ENCODE results near the gene MT2A.
"Not testable (repeated sequence)": the region's sequence is repeated elsewhere in the genome, so short reads cannot be mapped to it uniquely, and the experiment has no call there.

MT2A gene

DNA sequence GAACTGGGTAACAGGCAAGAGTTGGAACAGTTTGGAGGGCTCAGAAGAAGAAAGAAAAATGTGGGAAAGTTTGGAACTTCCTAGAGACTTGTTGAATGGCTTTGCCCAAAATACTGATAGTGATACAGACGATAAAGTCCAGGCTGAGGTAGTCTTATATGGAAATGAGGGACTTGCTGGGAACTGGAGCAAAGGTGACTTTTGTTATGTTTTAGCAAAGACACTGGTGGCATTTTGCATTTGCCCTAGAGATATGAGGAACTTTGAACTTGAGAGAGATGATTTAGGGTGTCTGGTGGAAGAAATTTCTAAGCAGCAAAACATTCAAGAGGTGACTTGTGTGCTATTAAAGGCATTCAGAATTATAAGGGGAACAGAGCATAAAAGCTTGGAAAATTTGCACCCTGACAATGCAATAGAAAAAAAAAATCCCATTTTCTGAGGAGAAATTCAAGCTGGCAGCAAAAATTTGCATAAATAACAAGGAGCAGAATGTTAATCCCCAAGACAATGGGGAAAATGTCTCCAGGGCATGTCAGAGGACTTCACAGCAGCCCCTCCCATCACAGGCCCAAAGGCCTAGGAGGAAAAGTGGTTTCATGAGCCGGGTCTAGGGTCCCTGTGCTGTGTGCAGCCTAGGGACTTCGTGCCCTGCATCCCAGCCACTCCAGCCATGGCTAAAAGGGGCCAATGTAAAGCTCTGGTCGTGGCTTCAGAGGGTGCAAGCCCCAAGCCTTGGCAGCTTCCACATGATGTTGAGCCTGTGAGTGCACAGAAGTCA, 13.5 kb downstream of the MT2A start:
- DNase-seq (ENCODE audit: low read depth) = not testable (repeated sequence)

DNA sequence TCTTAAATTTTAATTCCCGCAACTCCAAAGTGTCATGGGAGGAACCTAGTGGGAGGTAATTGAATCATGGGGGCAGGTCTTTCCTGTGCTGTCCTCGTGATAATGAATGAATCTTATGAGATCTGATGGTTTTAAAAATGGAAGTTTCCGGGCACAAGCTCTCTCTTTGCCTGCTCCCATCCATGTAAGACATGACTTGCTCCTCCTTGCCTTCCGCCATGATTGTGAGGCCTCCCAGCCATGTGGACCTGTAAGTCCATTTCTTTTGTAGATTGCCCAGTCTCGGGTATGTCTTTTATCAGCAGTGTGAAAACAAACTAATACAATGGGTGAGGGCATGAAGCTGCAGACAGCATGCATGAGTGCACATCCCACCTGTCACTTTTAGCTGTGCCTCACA, 14.8 kb downstream of the MT2A start:
- DNase-seq (ENCODE audit: low read depth) = not testable (repeated sequence)

DNA sequence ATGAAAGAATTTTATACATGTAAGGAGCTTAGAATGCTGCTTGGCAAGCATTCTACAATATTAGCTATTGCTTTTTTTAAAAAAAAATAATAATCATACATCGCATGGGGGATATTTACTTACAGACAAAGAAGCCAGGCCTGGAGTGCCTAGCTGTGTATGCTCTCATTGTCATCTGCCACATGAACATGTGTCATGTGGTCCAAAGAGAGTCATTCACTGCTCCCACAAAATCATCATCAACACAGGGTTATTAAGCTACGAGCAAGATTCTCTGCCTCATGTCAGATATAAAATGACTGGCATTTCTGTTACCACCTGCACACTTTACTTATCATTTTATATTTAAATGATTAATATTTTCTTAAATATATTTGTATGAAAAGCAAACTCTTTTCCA, 15.3 kb downstream of the MT2A start:
- no peak for DNase-seq (ENCODE audit: low read depth)

DNA sequence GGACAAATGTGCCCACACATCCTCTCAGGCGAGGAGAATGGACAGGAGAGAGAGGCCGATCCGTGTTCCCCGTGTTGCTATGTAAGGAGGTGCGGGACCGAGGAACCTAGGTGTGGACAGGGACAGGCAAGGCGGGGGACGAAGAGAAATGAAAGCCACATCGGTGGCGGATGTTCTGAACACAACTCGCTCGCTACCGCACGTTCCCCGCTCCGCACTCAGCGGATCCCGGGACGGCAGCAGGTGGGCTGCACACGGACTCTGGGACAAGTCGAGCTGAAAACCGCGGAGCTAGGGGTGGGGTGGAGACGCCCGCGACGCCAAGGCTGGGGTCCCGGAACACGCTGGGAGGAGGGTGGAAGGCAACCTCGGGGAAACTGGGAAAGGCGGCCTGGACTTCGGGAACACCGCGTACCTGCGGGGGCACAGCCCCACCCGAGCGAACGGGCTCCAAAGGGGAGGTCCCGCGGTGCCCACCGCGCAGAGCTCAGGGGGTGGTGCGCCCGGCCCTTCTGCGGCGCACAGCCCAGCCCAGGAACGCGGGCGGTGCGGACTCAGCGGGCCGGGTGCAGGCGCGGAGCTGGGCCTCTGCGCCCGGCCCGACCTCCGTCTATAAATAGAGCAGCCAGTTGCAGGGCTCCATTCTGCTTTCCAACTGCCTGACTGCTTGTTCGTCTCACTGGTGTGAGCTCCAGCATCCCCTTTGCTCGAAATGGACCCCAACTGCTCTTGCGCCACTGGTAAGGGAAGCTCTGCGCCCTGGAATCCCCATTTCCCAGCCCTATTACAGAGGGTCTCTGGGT, 17.0 kb downstream of the MT2A start, which contains the start of gene MT1E:
Gene MT1E (plus strand): TSS at position 642 of the 803 bp plus-strand sequence. CDS start 71 bp downstream, at position 713.
- DNase-seq (ENCODE audit: low read depth) = no peak

DNA sequence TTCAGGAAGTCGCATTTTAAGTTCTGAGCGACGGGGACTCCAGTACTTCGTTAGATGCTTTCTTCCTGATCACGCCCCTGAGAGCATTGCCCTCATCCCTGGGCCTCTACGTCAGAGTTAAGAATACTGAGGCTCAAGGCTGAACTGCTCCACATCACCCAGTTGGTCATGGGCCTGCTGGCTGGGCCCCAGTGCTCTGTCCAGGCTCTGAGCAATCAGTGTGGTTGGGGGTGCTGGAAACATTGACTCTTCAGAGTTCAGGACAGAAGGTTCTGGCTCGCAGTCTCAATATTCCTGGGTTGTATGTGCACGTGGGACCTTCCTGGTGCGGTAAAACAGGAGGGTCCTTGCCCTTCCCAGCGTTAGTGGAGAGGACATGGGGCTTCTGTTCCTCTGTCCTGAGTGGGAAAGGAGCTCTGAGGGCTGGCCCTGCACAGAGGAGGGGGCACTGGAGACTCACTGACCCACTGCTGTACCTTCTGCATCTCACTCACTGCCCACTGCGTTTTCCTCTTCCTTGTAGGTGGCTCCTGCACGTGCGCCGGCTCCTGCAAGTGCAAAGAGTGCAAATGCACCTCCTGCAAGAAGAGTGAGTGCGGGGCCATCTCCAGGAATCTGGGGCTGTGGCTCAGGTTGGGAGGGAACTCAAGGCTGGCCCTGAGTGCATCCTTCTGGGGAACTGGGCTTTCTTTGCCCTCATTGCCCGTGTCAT, 17.7 kb downstream of the MT2A start:
- no peak for DNase-seq (ENCODE audit: low read depth)

DNA sequence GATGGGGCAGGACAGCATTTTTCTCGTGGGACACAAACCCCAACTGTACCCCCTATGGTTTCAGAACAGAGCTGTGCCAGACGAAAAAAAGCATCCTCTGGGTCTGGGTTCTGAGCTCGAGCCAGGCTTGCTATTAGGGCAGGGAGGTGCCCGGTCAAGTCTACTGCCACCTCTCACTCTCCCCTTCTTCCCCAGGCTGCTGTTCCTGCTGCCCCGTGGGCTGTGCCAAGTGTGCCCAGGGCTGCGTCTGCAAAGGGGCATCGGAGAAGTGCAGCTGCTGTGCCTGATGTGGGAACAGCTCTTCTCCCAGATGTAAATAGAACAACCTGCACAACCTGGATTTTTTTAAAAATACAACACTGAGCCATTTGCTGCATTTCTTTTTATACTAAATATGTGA, 18.3 kb downstream of the MT2A start:
- no peak for DNase-seq (ENCODE audit: low read depth)

DNA sequence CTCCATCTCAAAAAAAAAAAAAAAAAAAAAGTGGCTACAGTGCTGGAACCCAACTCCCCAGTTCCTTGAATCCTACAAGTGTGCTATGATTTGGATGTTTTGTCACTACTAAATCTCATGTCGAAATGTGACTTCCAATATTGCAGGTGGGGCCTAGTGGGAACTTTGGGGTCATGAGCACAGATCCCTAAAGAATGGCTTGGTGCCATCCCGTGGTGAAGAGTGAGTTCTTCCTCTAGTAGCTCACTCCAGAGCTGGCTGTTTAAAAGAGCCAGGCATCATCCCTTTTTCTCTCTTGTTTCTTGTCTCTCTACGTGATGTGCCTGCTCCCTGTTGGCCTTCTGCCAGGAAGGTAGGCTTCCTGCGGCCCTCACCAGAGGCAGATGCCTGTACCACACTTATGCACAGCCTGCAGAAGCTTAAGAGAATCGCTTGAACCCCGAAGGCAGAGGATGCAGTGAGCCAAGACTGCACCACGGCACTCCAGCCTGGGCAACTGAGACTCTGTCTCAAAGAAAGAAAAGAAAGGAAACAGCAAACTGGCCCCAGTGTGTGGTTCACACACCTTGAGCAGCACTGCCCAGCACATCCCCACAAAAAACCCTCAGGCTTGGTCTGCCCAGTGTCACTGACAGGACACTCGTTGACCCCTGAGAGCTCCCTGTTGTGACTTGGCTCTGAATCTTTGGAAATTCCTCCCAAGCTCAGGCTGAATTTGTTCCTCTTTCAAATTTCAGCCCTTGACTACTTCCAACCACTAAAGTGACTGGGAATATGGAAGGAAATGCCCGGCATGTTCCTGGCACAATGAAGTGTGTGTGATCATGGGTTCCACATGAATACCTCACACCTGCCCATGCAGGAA, 20.3 kb downstream of the MT2A start:
- no peak for DNase-seq (ENCODE audit: low read depth)

DNA sequence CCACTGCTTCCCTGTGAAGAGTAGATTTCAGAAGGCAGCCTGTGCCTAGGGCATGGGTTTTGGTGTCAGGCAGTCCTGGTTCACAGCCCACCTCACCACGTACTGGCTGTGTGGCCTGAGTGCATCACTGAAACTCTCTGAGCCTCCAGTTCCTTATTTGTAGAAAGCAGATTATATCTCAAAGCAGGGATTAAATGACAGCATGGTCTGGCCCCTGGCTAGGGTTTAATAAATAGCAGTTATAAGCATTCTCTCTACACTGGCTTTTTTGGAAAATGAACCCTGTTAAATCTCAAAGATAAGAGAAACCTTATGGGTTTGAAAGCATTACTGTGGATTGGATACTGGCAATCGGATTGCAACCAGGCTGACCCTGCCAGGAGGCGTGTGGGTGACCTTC, 21.1 kb downstream of the MT2A start:
- no peak for DNase-seq (ENCODE audit: low read depth)

DNA sequence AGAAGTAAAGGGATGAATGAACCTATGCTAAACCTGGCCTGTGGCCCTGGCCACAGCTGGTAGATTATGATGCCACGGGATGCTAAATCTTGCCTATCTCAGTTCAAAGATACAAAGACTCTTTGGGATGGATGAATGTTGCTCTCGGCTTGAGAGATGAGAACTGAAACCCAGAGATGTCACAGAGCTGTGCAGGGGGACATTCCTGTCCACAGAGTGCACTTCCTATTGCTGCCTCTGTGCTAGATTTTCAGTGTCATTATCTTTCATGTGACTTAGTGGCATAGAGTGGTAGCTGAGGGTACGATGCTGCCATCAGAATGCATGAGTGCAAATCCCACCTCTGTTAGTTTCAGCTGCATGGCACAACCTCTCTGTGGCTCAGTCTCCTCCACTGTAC, 21.8 kb downstream of the MT2A start:
- DNase-seq (ENCODE audit: low read depth) = no peak

DNA sequence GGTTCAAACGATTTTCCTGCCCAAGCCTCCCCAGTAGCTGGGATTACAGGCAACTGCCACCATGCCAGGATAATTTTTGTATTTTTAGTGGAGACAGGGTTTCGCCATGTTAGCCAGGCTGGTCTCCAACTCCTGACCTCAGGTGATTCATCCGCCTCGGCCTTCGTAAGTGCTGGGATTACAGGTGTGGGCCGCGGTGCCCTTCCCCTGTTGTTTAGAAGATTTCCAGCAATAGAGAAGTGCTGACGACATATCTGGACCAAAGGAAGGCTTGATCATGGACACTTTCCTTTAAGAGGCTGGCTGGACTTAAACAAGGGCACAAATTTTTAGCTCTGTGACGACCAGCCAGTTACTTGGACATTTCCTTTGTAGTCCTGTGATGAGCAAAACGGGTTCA, 22.8 kb downstream of the MT2A start:
- no peak for DNase-seq (ENCODE audit: low read depth)

DNA sequence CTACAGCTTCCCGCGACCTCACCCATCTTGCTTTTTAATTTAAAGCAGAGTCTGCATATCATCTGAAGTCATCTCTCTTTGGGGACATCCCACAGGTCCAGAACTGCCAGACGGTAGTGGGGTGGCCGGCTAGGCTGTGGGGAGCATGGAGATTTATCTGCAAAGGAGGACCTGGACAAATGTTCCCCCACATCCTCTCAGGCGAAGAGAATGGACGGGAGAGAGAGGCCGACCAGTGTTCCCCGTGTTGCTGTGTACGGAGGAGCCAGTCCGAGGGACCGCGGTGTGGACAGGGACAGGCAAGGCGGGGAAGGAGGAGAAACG, 23.4 kb downstream of the MT2A start:
- DNase-seq (ENCODE audit: low read depth) = no peak

DNA sequence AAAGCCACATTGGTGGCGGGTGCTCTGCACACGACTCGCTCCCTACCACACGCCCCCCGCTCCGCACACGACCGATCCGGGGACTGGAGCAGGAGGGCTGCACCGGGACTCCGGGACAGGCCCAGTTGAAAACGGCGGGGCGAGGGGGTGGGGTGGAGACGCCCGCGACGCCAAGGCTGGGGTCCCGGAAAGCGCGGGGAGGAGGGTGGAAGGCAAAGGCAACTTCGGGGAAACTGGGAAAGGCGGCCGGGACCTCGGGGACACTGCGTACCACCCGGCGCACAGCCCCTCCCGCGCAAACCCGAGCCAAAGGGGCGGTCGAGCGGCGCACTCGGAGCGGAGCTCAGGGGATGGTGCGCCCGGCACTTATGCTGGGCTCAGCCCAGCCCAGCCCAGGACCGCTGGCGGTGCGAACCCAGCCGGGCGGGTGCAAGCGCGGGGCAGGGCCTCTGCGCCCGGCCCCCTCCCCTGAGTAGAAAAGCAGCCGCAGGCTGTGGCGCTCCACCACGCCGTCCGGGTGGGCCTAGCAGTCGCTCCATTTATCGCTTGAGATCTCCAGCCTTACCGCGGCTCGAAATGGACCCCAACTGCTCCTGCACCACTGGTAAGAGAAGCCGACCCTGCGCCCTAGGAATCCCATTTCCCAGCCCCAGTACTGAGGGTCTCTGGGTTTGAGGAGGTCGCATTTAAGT, 23.9 kb downstream of the MT2A start, which contains the start of gene MT1M:
Gene MT1M (plus strand): TSS at position 504 of the 692 bp plus-strand sequence. CDS start 73 bp downstream, at position 577.
- no peak for DNase-seq (ENCODE audit: low read depth)

DNA sequence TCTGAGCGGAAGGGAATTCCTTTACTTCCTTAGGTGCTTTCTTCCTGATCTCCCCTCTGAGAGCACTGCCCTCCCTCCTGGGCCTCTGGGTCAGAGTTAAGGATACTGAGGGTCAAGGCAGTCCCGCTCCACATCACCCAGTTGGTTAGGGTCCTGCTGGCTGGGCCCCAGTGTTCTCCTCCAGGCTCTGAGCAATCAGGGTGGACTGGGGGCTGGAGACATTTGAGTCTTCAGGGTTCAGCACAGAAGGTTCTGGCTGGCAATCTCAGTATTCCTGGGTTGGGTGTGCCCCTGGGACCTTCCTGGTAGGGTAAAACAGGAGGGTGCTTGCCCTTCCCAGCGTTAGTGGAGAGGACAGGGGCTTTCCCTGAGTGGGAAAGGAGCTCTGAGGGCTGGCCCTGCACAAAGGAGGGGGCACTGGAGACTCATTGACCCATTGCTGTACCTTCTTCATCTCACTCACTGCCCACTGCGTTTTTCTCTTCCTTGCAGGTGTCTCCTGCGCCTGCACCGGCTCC, 24.5 kb downstream of the MT2A start:
- no peak for DNase-seq (ENCODE audit: low read depth)

DNA sequence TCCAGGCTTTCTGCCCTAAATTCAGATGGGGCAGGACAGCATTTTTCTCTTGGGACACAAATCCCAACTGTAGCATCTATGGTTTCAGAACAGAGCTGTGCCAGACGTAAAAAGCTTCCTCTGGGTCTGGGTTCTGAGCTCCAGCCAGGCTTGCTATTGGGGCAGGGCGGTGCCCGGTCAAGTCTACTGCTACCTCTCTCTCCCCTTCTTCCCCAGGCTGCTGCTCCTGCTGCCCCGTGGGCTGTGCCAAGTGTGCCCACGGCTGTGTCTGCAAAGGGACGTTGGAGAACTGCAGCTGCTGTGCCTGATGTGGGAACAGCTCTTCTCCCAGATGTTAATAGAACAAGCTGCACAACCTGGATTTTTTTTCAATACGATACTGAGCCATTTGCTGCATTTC, 25.2 kb downstream of the MT2A start:
- no peak for DNase-seq (ENCODE audit: low read depth)

DNA sequence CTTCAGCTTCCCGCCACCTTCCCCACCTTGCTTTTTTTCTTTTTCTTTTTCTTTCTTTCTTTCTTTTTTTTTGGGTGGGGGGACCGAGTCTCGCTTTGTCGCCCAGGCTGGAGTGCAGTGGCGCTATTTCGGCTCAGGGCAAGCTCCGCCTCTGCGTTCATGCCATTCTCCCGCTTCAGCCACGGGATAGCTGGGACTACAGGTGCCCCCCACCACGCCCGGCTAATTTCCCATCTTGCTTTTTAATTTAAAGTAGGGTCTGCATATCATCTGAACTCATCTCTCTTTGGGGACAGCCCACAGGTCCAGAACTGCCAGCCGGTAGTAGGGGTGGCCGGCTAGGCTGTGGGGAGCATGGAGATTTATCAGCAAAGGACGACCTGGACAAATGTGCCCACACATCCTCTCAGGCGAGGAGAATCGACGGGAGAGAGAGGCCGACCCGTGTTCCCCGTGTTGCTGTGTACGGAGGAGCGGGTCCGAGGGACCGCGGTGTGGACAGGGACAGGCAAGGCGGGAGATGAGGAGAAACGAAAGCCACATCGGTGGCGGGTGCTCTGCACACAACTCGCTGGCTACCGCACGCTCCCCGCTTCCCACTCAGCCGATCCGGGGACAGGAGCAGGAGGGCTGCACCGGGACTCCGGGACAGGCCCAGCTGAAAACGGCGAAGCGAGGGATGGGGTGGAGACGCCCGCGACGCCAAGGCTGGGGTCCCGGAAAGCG, 26.5 kb downstream of the MT2A start:
- no peak for DNase-seq (ENCODE audit: low read depth)

DNA sequence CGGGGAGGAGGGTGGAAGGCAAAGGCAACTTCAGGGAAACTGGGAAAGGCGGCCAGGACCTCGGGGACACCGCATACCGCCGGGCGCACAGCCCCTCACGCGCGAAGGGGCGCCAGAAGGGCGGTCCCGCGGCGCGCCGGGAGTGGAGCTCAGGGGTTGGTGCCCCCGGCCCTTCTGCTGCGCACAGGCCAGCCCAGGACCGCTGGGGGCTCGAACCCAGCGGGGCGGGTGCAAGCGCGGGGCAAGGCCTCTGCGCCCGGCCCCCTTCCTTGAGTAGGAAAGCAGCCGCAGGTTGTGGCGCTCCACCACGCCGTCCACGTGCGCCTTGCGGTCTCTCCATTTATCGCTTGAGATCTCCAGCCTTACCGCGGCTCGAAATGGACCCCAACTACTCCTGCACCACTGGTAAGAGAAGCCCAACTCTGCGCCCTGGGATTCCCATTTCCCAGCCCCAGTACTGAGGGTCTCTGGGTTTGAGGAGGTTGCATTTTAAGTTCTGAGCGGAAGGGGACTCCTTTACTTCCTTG, 27.1 kb downstream of the MT2A start:
- DNase-seq (ENCODE audit: low read depth) = no peak

DNA sequence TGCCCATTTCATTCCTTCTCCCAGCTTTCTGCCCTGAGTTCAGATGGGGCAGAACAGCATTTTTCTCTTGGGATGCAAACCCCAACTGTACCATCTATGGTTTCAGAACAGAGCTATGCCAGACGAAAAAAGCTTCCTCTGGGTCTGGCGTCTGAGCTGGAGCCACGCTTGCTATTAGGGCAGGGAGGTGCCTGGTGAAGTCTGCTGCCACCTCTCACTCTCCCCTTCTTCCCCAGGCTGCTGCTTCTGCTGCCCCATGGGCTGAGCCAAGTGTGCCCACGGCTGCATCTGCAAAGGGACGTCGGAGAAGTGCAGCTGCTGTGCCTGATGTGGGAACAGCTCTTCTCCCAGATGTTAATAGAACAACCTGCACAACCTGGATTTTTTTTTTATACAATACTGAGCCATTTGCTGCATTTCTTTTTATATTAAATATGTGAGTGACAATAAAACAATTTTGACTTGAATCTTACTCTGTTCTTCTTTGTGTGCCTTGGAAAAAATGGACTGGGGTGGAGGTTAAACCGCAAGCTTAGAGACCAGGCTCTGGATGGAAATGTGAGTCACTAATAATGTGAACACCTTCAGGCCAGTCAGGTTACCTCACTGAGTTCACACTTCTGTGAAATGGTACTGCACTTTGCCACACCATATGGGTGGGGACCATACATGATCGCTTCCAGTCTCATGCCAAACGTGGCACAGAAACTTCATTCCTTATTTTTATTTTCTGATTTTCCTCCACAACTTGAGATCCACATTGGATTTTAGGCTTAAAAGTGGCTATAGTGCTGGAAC, 28.4 kb downstream of the MT2A start:
- DNase-seq (ENCODE audit: low read depth) = no peak

DNA sequence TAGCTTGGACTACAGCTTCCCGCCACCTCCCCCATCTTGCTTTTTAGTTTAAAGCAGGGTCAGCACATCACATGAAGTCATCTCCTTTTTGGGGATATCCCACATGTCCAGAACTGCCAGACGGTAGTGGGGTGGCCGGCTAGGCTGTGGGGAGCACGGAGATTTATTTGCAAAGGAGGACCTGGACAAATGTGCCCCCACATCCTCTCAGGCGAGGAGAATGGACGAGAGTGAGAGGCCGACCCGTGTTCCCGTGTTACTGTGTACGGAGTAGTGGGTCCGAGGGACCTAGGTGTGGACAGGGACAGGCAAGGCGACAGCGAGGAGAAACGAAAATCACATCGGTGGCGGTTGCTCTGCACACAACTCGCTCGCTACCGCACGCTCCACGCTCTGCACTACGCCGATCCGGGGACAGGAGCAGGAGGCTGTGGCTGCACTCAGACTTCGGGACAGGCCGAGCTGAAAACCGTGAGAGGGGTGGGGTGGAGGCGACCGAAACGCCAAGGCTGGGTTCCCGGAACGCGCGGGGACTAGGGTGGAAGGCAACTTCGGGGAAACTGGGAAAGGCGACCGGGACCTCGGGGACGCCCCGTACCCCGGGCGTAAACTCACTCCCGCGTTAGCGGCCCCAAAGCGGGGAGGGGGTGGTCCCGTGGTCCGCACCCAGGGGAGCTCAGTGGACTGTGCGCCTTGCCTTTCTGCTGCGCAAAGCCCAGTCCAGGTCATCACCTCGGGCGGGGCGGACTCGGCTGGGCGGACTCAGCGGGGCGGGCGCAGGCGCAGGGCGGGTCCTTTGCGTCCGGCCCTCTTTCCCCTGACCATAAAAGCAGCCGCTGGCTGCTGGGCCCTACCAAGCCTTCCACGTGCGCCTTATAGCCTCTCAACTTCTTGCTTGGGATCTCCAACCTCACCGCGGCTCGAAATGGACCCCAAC, 29.7 kb downstream of the MT2A start, which contains the start of gene MT1A:
Gene MT1A (plus strand): TSS at position 853 of the 937 bp plus-strand sequence. CDS start 73 bp downstream, at position 926.
- no peak for DNase-seq (ENCODE audit: low read depth)
